ENCODE data around the gene SLC22A5.

The SLC22A5 gene

DNA sequence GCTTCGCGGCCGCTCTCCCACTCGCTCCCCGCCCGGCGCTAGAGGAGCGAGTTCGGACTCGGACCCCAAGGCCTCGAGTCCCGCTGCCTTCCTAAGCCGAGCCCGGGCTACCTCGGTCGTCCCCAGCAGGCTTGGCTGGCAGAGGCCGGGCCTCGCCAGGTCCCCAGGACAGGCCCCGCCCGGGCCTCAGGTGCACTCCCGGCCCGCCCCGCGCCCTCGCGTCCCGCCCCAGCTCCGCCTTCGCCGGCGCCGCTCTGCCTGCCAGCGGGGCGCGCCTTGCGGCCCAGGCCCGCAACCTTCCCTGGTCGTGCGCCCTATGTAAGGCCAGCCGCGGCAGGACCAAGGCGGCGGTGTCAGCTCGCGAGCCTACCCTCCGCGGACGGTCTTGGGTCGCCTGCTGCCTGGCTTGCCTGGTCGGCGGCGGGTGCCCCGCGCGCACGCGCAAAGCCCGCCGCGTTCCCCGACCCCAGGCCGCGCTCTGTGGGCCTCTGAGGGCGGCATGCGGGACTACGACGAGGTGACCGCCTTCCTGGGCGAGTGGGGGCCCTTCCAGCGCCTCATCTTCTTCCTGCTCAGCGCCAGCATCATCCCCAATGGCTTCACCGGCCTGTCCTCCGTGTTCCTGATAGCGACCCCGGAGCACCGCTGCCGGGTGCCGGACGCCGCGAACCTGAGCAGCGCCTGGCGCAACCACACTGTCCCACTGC, at the start of gene SLC22A5:
Gene SLC22A5 (plus strand): TSS at position 237 of the 707 bp plus-strand sequence. CDS start 263 bp downstream, at position 500.
- Histone ChIP-seq H3K36me3 (ENCODE audit: control insufficient read depth, low read depth, low read length) (no peaks in the 10 kb centered on the region), H3K4me1 (ENCODE audit: control insufficient read depth, low read depth, low read length) (no peaks in the 10 kb centered on the region), H3K9me3 (ENCODE audit: control insufficient read depth, low read depth, low read length) (no peaks in the 10 kb centered on the region), H3K4me3 (ENCODE audit: low read length) (peak within 1 kb of the TSS; percentile 82), H3K27ac (ENCODE audit: low read length) (no peak within 1 kb of the TSS), H3K9ac (ENCODE audit: low read length) (peak within 1 kb of the TSS; percentile 58), H3K27me3 (ENCODE audit: control insufficient read depth, insufficient read depth, low read length) (peaks cover 19% of the 10 kb centered on the region)

DNA sequence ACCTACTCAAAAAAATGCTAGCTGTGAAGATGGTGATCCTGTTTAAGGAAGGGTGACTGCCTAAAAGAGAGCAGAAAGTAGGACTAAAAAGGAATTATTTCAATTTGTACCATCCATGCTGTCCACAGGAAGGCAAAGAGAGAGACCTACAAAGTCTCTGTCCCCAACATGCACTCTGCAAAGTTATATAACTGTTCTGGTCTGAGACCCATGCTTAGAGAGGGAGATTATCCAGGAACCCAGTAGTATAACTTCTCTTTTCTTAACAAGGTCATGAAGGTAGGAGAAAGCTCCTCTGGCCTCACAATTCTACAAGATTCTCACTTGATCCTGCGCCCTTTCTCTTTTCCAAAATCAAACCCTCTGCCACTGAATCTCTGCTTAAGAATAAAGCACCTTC, 49.5 kb upstream of the SLC22A5 start:
- Histone ChIP-seq H3K27ac (ENCODE audit: low read length) (no peak overlapping the region), H3K36me3 (ENCODE audit: control insufficient read depth, low read depth, low read length) (no peaks in the 10 kb centered on the region), H3K4me1 (ENCODE audit: control insufficient read depth, low read depth, low read length) (peaks cover 15% of the 10 kb centered on the region), H3K9ac (ENCODE audit: low read length) (no peak overlapping the region), H3K27me3 (ENCODE audit: control insufficient read depth, insufficient read depth, low read length) (no peaks in the 10 kb centered on the region), H3K9me3 (ENCODE audit: control insufficient read depth, low read depth, low read length) (no peaks in the 10 kb centered on the region), H3K4me3 (ENCODE audit: low read length) (no peak overlapping the region)

DNA sequence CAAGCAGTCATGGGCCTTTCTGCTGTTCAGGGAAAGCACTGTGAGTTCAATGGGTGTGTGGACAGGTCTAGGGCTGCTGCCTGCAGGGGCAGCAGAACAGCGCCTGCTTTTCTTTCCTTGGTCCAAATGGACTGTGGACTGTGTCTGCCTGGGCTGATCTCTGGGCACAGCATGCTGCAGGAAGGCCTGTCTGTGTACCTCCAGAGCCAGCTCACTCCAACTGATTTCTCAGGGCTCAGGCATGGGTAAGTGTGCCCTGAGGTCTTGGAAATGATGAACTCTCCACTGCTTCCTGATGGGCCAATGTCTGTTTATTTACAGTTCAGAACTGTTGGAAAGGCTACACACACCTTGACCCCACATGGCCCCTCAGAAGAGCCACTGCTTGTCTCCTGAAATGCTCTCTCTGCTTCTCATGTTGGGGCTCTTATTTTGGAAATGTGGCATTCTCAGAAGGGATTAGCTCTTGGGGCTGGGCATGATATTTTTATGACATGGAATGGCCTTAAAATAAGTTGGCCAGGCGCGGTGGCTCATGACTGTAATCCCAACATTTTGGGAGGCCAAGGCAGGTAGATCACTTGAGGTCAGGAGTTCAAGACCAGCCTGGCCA, 48.3 kb upstream of the SLC22A5 start:
- Histone ChIP-seq H3K9ac (ENCODE audit: low read length) (no peak overlapping the region), H3K36me3 (ENCODE audit: control insufficient read depth, low read depth, low read length) (no peaks in the 10 kb centered on the region), H3K27ac (ENCODE audit: low read length) (no peak overlapping the region), H3K27me3 (ENCODE audit: control insufficient read depth, insufficient read depth, low read length) (no peaks in the 10 kb centered on the region), H3K4me3 (ENCODE audit: low read length) (no peak overlapping the region), H3K4me1 (ENCODE audit: control insufficient read depth, low read depth, low read length) (peaks cover 15% of the 10 kb centered on the region), H3K9me3 (ENCODE audit: control insufficient read depth, low read depth, low read length) (no peaks in the 10 kb centered on the region)

DNA sequence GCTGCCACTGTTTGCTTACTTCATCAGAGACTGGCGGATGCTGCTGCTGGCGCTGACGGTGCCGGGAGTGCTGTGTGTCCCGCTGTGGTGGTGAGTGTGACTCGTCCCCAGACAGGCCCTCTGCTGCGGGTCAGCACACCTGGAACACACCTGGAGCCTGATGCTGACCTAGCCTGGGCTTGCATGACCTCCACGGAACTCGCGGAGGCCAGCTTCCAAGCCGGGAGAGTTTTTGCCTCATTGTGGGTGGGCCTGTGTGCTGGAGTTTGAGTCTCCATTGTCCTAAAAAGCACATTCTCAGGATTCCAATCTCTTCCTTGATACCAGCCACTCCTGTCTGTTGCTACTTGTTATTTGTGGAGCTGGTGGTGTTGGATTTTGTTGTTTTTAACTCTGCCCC, 47.2 kb upstream of the SLC22A5 start:
- Histone ChIP-seq H3K27ac (ENCODE audit: low read length) (no peak overlapping the region), H3K4me3 (ENCODE audit: low read length) (no peak overlapping the region)

DNA sequence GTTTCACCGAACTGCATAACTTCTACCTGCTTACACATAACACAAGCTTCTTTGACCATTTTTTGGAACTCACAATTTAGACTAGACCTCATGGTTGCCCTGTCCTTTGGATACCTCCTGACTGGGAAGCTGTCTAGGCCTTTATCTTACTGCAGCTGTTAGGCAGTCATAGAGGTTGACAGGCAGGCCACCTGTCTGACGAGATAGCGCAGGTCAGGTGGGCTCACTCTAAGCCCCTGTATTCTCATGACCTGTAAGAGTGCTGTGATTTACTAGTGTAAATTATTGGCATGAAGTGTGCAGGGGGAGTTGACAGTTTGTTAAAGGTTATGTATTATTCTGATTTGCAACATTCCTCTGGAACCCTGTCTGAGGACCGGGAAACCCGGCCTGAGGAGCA, 46.3 kb upstream of the SLC22A5 start:
- Histone ChIP-seq H3K36me3 (ENCODE audit: control insufficient read depth, low read depth, low read length) (no peaks in the 10 kb centered on the region), H3K4me1 (ENCODE audit: control insufficient read depth, low read depth, low read length) (peaks cover 15% of the 10 kb centered on the region), H3K9ac (ENCODE audit: low read length) (no peak overlapping the region), H3K9me3 (ENCODE audit: control insufficient read depth, low read depth, low read length) (no peaks in the 10 kb centered on the region), H3K27ac (ENCODE audit: low read length) (no peak overlapping the region), H3K4me3 (ENCODE audit: low read length) (no peak overlapping the region), H3K27me3 (ENCODE audit: control insufficient read depth, insufficient read depth, low read length) (no peaks in the 10 kb centered on the region)

More for the DNA sequence above, 47.2 kb upstream of the SLC22A5 start:
- Histone ChIP-seq H3K4me1 (ENCODE audit: control insufficient read depth, low read depth, low read length) (peaks cover 15% of the 10 kb centered on the region), H3K36me3 (ENCODE audit: control insufficient read depth, low read depth, low read length) (no peaks in the 10 kb centered on the region), H3K9ac (ENCODE audit: low read length) (peak overlapping the region; percentile 4), H3K27me3 (ENCODE audit: control insufficient read depth, insufficient read depth, low read length) (no peaks in the 10 kb centered on the region), H3K9me3 (ENCODE audit: control insufficient read depth, low read depth, low read length) (no peaks in the 10 kb centered on the region)

DNA sequence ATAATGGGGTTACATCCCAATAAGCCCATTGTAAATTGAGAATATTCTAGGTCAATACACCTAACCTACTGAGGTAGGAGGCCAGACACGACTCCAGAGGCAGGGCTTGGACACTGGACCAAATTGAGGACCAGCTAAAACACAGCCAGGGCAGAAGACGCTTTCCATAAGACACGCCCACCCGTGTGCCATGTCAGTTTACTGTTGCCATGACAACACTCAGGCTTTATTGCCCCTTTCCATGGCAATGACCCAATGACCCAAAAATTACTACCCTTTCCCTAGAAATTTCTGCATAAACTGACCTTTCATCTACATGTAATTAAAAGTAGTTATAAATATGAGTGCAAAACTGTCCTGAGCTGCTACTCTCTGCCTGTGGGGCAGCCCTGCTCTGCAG, 43.8 kb upstream of the SLC22A5 start:
- Histone ChIP-seq H3K27ac (ENCODE audit: low read length) (no peak overlapping the region), H3K4me1 (ENCODE audit: control insufficient read depth, low read depth, low read length) (peaks cover 15% of the 10 kb centered on the region), H3K9me3 (ENCODE audit: control insufficient read depth, low read depth, low read length) (no peaks in the 10 kb centered on the region), H3K36me3 (ENCODE audit: control insufficient read depth, low read depth, low read length) (no peaks in the 10 kb centered on the region), H3K4me3 (ENCODE audit: low read length) (no peak overlapping the region), H3K27me3 (ENCODE audit: control insufficient read depth, insufficient read depth, low read length) (no peaks in the 10 kb centered on the region), H3K9ac (ENCODE audit: low read length) (no peak overlapping the region)

DNA sequence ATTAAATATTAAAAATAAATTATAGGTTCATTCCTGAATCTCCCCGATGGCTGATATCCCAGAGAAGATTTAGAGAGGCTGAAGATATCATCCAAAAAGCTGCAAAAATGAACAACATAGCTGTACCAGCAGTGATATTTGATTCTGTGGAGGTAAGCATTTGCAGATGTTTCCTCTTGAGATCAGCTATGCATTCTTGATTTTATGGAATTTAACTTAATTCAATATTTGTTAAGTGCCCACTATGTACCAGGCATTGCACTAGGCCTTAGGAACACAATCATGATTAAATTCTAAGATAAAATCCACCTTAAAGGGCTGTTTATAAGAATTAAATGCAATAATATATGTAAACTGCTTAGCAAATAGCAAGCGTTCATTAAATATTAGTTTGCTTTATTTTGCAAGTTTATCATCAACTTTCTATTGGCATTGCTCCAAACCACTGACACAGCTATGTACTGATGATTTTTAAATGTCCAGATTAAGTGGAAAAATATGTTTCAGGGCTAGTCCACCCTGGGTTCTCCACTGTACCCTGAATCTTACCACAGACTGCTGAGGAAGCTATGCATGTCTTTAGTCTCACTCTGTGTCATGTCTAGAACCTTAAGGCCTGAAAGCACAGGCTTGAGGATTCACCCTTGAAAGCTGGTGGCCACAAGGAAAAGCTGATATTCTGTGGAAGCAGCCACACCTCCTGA, 42.1 kb upstream of the SLC22A5 start:
- Histone ChIP-seq H3K4me3 (ENCODE audit: low read length) (no peak overlapping the region), H3K9me3 (ENCODE audit: control insufficient read depth, low read depth, low read length) (no peaks in the 10 kb centered on the region), H3K27me3 (ENCODE audit: control insufficient read depth, insufficient read depth, low read length) (no peaks in the 10 kb centered on the region), H3K27ac (ENCODE audit: low read length) (no peak overlapping the region), H3K4me1 (ENCODE audit: control insufficient read depth, low read depth, low read length) (peaks cover 9% of the 10 kb centered on the region), H3K36me3 (ENCODE audit: control insufficient read depth, low read depth, low read length) (no peaks in the 10 kb centered on the region), H3K9ac (ENCODE audit: low read length) (no peak overlapping the region)

DNA sequence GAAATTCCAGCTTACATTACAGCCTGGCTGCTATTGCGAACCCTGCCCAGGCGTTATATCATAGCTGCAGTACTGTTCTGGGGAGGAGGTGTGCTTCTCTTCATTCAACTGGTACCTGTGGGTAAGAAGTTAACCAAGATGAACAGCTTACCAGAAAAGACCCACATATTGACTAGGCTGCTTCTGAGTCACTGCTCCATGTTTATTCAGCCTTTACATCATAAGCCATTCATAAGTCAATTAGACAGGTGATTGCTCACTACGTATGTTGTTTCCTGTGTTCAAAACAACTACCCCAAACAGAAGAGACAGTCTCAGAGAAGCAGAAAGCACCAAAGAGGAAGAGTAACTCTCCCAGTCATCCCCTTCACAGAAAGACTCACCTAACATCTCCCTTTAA, 34.7 kb upstream of the SLC22A5 start:
- Histone ChIP-seq H3K36me3 (ENCODE audit: control insufficient read depth, low read depth, low read length) (no peaks in the 10 kb centered on the region), H3K27ac (ENCODE audit: low read length) (no peak overlapping the region), H3K4me1 (ENCODE audit: control insufficient read depth, low read depth, low read length) (peaks cover 3% of the 10 kb centered on the region), H3K4me3 (ENCODE audit: low read length) (no peak overlapping the region), H3K9me3 (ENCODE audit: control insufficient read depth, low read depth, low read length) (no peaks in the 10 kb centered on the region), H3K27me3 (ENCODE audit: control insufficient read depth, insufficient read depth, low read length) (no peaks in the 10 kb centered on the region), H3K9ac (ENCODE audit: low read length) (no peak overlapping the region)

DNA sequence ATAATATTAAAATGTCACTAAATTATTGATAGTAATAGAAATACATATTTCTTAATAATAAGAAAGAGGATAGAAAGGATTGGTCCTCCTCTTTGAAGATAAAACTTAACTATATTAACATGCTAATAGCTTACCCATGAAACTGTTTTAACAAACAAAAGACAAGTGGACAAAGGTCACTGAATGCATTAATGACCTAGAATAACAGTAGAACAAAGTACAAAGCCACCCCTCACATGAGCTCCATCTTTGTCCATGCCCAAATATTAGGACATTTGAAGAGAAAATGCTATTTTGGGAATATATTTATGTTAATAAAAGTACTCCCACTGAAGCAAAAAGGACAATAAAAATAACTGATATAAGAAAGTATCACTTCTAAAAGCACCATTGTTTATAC, 34.1 kb upstream of the SLC22A5 start:
- Histone ChIP-seq H3K9ac (ENCODE audit: low read length) (no peak overlapping the region), H3K36me3 (ENCODE audit: control insufficient read depth, low read depth, low read length) (no peaks in the 10 kb centered on the region), H3K9me3 (ENCODE audit: control insufficient read depth, low read depth, low read length) (no peaks in the 10 kb centered on the region), H3K4me3 (ENCODE audit: low read length) (no peak overlapping the region), H3K4me1 (ENCODE audit: control insufficient read depth, low read depth, low read length) (peaks cover 3% of the 10 kb centered on the region), H3K27me3 (ENCODE audit: control insufficient read depth, insufficient read depth, low read length) (no peaks in the 10 kb centered on the region), H3K27ac (ENCODE audit: low read length) (no peak overlapping the region)

DNA sequence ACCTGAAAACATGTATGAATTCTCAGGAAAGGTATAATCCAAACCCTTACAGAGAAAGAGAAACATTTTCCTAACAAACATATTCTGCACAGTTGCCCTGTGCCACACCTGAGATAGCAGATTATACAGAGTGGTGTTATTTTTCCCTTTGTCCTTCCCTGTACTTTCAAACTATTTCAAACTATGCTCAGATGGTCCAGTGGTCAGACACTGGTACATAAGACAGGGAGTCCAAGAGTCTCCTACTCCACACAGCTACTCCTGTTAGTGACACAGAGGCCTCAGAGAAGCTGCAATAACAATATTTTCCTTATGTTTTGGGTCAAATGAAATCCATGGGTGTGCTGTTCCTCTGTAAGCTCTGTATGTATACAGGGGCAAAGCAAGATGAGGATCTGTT, 30.0 kb upstream of the SLC22A5 start:
- no peaks in the 10 kb centered on the region for H3K36me3 ChIP-seq (ENCODE audit: control insufficient read depth, low read depth, low read length)

DNA sequence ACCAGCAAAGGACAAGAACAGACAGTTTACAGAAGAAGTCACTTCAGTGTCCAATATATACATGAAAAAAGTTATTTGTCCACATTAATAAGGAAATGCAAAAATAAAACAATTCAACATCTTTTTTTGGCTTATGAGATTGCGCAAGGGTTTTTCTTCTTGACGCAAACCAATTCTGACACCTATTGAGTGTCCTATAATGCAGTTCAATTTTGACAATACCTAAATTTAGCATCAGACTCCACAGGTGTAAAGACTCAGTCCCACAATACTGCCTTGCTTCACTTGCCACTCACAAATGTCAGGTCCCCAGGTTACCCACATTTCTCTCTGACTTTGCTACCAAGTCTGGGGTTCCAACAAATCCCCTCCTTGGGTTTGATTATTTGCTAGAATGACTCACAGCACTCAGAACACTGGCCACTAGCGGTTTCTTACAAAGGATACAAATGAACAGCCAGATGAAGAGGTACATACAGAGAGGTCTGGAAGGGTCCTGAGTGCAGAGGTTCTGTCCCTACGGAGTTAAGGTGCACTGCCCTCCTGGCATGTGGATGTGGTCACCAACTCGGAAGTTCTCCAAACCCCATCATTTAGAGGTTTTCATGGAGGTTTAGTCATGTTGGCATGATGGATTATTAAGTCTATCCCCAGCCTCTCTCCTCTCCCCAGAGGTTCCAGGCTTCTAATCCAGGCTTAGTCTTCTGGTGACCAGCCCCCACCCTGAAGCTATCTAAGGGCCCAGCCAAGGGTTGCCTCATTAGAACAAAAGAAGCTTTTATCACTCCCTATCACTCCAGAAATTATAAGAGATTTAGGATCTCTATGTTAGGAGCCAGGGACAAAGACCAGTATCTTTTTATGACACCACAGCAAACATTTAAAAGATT, 27.0 kb upstream of the SLC22A5 start:
- H3K9me3 ChIP-seq (ENCODE audit: control insufficient read depth, low read depth, low read length), result no peaks in the 10 kb centered on the region
- no peaks in the 10 kb centered on the region for H3K4me1 ChIP-seq (ENCODE audit: control insufficient read depth, low read depth, low read length)
- no peaks in the 10 kb centered on the region for H3K36me3 ChIP-seq (ENCODE audit: control insufficient read depth, low read depth, low read length)
- H3K9ac ChIP-seq (ENCODE audit: low read length), result no peak overlapping the region
- no peak overlapping the region for H3K4me3 ChIP-seq (ENCODE audit: low read length)
- H3K27me3 ChIP-seq (ENCODE audit: control insufficient read depth, insufficient read depth, low read length), result no peaks in the 10 kb centered on the region
- no peak overlapping the region for H3K27ac ChIP-seq (ENCODE audit: low read length)

More for the DNA sequence above, 30.0 kb upstream of the SLC22A5 start:
- Histone ChIP-seq H3K9me3 (ENCODE audit: control insufficient read depth, low read depth, low read length) (no peaks in the 10 kb centered on the region), H3K27ac (ENCODE audit: low read length) (no peak overlapping the region), H3K27me3 (ENCODE audit: control insufficient read depth, insufficient read depth, low read length) (no peaks in the 10 kb centered on the region), H3K9ac (ENCODE audit: low read length) (no peak overlapping the region), H3K4me3 (ENCODE audit: low read length) (no peak overlapping the region), H3K4me1 (ENCODE audit: control insufficient read depth, low read depth, low read length) (peaks cover 3% of the 10 kb centered on the region)

All from iPS-18a (cell line).